Measurements from ENCODE around the gene ZDHHC13. TPM values are rescaled to one million over a fixed set of nuclear protein-coding genes. Genes with fewer than 3 reads are reported as not detected.

ZDHHC13 gene
- total and polyA plus RNA-seq, 10 of the 15 experiments (the other 5 are each of a cell fraction or from before 2014, with no cell fraction given): 8.5 to 34.2 (median 20.4) TPM

DNA sequence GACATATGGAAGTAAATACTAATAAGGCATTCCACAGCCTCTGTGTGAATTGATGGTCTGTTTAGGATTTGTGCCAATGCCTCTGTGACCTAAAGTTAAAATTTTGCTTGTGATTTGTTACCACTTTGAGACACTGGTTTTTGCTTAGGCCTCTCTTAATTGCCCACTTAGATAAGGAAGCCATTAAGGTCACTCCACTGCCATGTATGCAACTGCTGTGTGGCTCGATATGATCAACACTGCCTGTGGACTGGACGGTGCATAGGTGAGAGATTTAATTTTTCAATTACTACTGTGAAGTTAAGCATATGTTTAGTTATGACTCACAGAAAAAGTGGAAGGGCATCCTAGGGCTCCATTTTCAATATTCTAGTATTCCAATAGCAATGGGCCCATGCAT is 47.9 kb downstream of the ZDHHC13 start (continued):
- TF ChIP-seq CHD2 (IDR thresholded peaks at IDR 0.05; ENCODE audit: borderline replicate concordance, low read depth, low read length): no peak

DNA sequence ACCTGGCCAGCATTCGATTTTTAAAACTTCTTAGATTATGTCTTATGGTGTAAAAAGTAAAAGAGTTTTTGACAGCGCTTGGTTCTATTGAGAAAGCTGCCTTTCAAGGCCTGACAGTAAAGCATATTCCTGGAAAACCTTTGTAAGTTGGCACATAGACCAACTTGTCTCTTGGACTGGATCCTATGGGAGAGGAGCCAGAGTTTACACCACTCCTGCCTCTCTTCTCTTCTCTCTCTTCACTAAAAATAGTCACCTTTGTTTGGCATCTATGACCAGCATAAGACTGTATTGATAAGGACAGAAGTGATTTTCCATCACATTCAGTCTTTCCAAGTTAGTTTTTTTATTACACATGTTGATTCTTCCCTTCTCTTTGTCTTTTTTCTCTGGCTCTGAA is 51.1 kb downstream of the ZDHHC13 start:
- intact Hi-C loops (cut with micrococcal nuclease; ENCODE audit: unreplicated experiment) (no loop called here), in situ Hi-C loops (cut with MboI) (no loop called here)
- H3K27ac ChIP-seq (ENCODE audit: control insufficient read depth, insufficient read depth): no peak overlapping the region
- no peaks in the 10 kb centered on the region for H3K4me1 ChIP-seq (ENCODE audit: control insufficient read depth, insufficient read depth, low read length)
- ChIA-PET SMC1A (ENCODE audit: uncharacterized antibody, unreplicated experiment) (interaction anchor here (1.3 kb wide), 1 partner anchor 10 kb away, joined by 3 read pairs; no protein-coding TSS in a partner anchor), RAD21 (ENCODE audit: unreplicated experiment) (no interaction called here), CTCF (interaction anchor here (1.2 to 2.8 kb wide), 3 partner anchors 73 to 91 kb away, joined by 3 to 10 read pairs (median 3); no protein-coding TSS in a partner anchor), POLR2A (no interaction called here)
- H3K9ac ChIP-seq (ENCODE audit: control insufficient read depth, insufficient read depth, low read length): no peak overlapping the region
- H3K4me2 ChIP-seq (ENCODE audit: control insufficient read depth, insufficient read depth): no peak overlapping the region
- H3K4me3 ChIP-seq: no peak overlapping the region
- 95% methylated on average over 2 of the region's 2 CpGs for WGBS (ENCODE audit: insufficient coverage, insufficient replicate concordance, low lambda C conversion rate, missing lambda C conversion rate)
- H4K20me1 ChIP-seq (ENCODE audit: control insufficient read depth, insufficient read depth): no peaks in the 10 kb centered on the region; the same call in 1 of the 2 replicates
- no TSS peak for BruUV-seq (replicated peaks)
- H2AFZ ChIP-seq (ENCODE audit: control insufficient read depth, low read depth, low read length): no peak overlapping the region
- no peaks in the 10 kb centered on the region for H3K27me3 ChIP-seq (replicated peaks in 1 of 2; ENCODE audit: control insufficient read depth in 2 of 2, insufficient read depth in 2 of 2, low read length in 1 of 2)
- ATAC-seq (no peak), DNase-seq (ENCODE audit: low read depth, low spot score) (no peak), FAIRE-seq (no peak)
- H3K36me3 ChIP-seq (ENCODE audit: control insufficient read depth in 2 of 2, insufficient read depth in 2 of 2, low read length in 1 of 2): peaks cover 4 to 31% of the 10 kb centered on the region in 2 experiments
- no peaks in the 10 kb centered on the region for H3K9me3 ChIP-seq (replicated peaks; ENCODE audit: control insufficient read depth, insufficient read depth, low read length)
- H3K79me2 ChIP-seq (ENCODE audit: control insufficient read depth, insufficient read depth, low read length): no peaks in the 10 kb centered on the region
- TF ChIP-seq GATAD2B (conservative IDR thresholded peaks at IDR 0.05; ENCODE audit: low read depth): no peak
- TF ChIP-seq CEBPB (IDR thresholded peaks at IDR 0.05; ENCODE audit: borderline replicate concordance in 1 of 2, low read depth in 2 of 2, low read length in 2 of 2): no peak
- TF ChIP-seq, protein P1, sequence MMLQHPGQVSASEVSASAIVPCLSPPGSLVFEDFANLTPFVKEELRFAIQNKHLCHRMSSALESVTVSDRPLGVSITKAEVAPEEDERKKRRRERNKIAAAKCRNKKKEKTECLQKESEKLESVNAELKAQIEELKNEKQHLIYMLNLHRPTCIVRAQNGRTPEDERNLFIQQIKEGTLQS (IDR thresholded peaks at IDR 0.05; ENCODE audit: borderline replicate concordance, extremely low read depth, low read depth, low read length): no peak
- TF ChIP-seq, protein P2, sequence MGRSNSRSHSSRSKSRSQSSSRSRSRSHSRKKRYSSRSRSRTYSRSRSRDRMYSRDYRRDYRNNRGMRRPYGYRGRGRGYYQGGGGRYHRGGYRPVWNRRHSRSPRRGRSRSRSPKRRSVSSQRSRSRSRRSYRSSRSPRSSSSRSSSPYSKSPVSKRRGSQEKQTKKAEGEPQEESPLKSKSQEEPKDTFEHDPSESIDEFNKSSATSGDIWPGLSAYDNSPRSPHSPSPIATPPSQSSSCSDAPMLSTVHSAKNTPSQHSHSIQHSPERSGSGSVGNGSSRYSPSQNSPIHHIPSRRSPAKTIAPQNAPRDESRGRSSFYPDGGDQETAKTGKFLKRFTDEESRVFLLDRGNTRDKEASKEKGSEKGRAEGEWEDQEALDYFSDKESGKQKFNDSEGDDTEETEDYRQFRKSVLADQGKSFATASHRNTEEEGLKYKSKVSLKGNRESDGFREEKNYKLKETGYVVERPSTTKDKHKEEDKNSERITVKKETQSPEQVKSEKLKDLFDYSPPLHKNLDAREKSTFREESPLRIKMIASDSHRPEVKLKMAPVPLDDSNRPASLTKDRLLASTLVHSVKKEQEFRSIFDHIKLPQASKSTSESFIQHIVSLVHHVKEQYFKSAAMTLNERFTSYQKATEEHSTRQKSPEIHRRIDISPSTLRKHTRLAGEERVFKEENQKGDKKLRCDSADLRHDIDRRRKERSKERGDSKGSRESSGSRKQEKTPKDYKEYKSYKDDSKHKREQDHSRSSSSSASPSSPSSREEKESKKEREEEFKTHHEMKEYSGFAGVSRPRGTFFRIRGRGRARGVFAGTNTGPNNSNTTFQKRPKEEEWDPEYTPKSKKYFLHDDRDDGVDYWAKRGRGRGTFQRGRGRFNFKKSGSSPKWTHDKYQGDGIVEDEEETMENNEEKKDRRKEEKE (IDR thresholded peaks at IDR 0.05): no peak
- TF ChIP-seq, protein P3, sequence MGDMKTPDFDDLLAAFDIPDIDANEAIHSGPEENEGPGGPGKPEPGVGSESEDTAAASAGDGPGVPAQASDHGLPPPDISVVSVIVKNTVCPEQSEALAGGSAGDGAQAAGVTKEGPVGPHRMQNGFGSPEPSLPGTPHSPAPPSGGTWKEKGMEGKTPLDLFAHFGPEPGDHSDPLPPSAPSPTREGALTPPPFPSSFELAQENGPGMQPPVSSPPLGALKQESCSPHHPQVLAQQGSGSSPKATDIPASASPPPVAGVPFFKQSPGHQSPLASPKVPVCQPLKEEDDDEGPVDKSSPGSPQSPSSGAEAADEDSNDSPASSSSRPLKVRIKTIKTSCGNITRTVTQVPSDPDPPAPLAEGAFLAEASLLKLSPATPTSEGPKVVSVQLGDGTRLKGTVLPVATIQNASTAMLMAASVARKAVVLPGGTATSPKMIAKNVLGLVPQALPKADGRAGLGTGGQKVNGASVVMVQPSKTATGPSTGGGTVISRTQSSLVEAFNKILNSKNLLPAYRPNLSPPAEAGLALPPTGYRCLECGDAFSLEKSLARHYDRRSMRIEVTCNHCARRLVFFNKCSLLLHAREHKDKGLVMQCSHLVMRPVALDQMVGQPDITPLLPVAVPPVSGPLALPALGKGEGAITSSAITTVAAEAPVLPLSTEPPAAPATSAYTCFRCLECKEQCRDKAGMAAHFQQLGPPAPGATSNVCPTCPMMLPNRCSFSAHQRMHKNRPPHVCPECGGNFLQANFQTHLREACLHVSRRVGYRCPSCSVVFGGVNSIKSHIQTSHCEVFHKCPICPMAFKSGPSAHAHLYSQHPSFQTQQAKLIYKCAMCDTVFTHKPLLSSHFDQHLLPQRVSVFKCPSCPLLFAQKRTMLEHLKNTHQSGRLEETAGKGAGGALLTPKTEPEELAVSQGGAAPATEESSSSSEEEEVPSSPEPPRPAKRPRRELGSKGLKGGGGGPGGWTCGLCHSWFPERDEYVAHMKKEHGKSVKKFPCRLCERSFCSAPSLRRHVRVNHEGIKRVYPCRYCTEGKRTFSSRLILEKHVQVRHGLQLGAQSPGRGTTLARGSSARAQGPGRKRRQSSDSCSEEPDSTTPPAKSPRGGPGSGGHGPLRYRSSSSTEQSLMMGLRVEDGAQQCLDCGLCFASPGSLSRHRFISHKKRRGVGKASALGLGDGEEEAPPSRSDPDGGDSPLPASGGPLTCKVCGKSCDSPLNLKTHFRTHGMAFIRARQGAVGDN (IDR thresholded peaks at IDR 0.05): no peak
- TF ChIP-seq MXI1 (IDR thresholded peaks at IDR 0.05; ENCODE audit: low read depth, low read length): no peak
- no peak for TF ChIP-seq CBFB (IDR thresholded peaks at IDR 0.05; ENCODE audit: low read depth)
- TF ChIP-seq POLR2A (IDR thresholded peaks at IDR 0.05; ENCODE audit: low read depth, low read length): no peak
- no peak for TF ChIP-seq ESRRA (IDR thresholded peaks at IDR 0.05; ENCODE audit: low read length)
- no peak for TF ChIP-seq TCF12 (IDR thresholded peaks at IDR 0.05; ENCODE audit: low read depth, low read length)
- TF ChIP-seq, protein P4, sequence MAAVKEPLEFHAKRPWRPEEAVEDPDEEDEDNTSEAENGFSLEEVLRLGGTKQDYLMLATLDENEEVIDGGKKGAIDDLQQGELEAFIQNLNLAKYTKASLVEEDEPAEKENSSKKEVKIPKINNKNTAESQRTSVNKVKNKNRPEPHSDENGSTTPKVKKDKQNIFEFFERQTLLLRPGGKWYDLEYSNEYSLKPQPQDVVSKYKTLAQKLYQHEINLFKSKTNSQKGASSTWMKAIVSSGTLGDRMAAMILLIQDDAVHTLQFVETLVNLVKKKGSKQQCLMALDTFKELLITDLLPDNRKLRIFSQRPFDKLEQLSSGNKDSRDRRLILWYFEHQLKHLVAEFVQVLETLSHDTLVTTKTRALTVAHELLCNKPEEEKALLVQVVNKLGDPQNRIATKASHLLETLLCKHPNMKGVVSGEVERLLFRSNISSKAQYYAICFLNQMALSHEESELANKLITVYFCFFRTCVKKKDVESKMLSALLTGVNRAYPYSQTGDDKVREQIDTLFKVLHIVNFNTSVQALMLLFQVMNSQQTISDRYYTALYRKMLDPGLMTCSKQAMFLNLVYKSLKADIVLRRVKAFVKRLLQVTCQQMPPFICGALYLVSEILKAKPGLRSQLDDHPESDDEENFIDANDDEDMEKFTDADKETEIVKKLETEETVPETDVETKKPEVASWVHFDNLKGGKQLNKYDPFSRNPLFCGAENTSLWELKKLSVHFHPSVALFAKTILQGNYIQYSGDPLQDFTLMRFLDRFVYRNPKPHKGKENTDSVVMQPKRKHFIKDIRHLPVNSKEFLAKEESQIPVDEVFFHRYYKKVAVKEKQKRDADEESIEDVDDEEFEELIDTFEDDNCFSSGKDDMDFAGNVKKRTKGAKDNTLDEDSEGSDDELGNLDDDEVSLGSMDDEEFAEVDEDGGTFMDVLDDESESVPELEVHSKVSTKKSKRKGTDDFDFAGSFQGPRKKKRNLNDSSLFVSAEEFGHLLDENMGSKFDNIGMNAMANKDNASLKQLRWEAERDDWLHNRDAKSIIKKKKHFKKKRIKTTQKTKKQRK (IDR thresholded peaks at IDR 0.05; ENCODE audit: low read depth, low read length): no peak
